Neural cell (in vitro differentiated cells): Measurements from ENCODE around the gene EFCAB6. TPM values are rescaled to one million over a fixed set of nuclear protein-coding genes. Genes with fewer than 3 reads are reported as not detected.

Source experiments
- H2AFZ ChIP-seq: fragments of 200-600, 300-800 bp; sonication (generic), shearing (Covaris generic); 2 replicates; pipeline ENCODE4 v1.6.0; 2014; ENCODE audit warnings: low read depth, mild to moderate bottlenecking, antibody characterized with exemption, low read length, moderate library complexity
- H3F3A ChIP-seq: fragments of 200-600 bp; shearing (Covaris generic); 2 replicates; pipeline ENCODE4 v1.6.1; 2016; ENCODE audit warnings: mild to moderate bottlenecking, moderate library complexity, mixed read lengths, antibody characterized with exemption, low read length; ENCODE audit not compliant: insufficient read depth, poor library complexity, severe bottlenecking
- H3K27ac ChIP-seq: fragments of 200-600, 300-800 bp; sonication (generic), shearing (Covaris generic); 2 replicates; pipeline ENCODE4 v1.5.1; 2014; ENCODE audit warnings: mild to moderate bottlenecking, low read length, moderate library complexity
- H3K27me3 ChIP-seq: fragments of 300-800, 200-600 bp; sonication (generic), shearing (Covaris generic); 2 replicates; pipeline ENCODE4 v1.6.0; 2014; ENCODE audit warnings: mild to moderate bottlenecking, low read depth, low read length, moderate library complexity; ENCODE audit not compliant: insufficient read depth
- H3K36me3 ChIP-seq: fragments of 300-800, 200-600 bp; sonication (generic), shearing (Covaris generic); 2 replicates; pipeline ENCODE4 v1.5.1; 2014; ENCODE audit warnings: mild to moderate bottlenecking, antibody characterized with exemption, low read length, moderate library complexity; ENCODE audit not compliant: insufficient read depth
- H3K4me2 ChIP-seq: fragments of 300-800, 200-600 bp; sonication (generic), shearing (Covaris generic); 2 replicates; pipeline ENCODE4 v1.6.0; 2014; ENCODE audit warnings: mild to moderate bottlenecking, low read length
- H3K4me3 ChIP-seq: fragments of 300-800, 200-600 bp; sonication (generic), shearing (Covaris generic); 2 replicates; pipeline ENCODE4 v1.5.1; 2014; ENCODE audit warnings: mild to moderate bottlenecking, low read length, moderate library complexity
- H3K79me2 ChIP-seq: fragments of 200-600 bp; shearing (Covaris generic); replicated peaks from 2 replicates; pipeline ENCODE4 v1.6.0; 2014; ENCODE audit warnings: mild to moderate bottlenecking, low read length, moderate library complexity; ENCODE audit not compliant: insufficient read depth
- H3K9ac ChIP-seq: fragments of 300-800, 200-600 bp; sonication (generic), shearing (Covaris generic); 2 replicates; pipeline ENCODE4 v1.6.1; 2016; ENCODE audit warnings: mild to moderate bottlenecking, low read length, mixed read lengths
- H3K9me2 ChIP-seq: fragments of 200-600 bp; shearing (Covaris generic); 2 replicates; pipeline ENCODE4 v1.6.1; 2016; ENCODE audit warnings: mild to moderate bottlenecking, low read length, mixed read lengths; ENCODE audit not compliant: insufficient read depth
- H3K9me3 ChIP-seq: fragments of 200-600, 300-800 bp; sonication (generic), shearing (Covaris generic); 2 replicates; pipeline ENCODE4 v1.6.1; 2016; ENCODE audit warnings: mild to moderate bottlenecking, mixed run types, low read length, moderate library complexity, mixed read lengths
- H4K20me1 ChIP-seq: fragments of 200-600 bp; shearing (Covaris generic); 2 replicates; pipeline ENCODE4 v1.6.1; 2016; ENCODE audit warnings: mild to moderate bottlenecking, mixed run types; ENCODE audit not compliant: insufficient read depth
- EP300 ChIP-seq: fragments of 450-650 bp; conservative IDR thresholded peaks from 2 replicates; pipeline ENCODE4 v1.6.1; 2014; ENCODE audit warnings: antibody characterized with exemption, mild to moderate bottlenecking, moderate library complexity; ENCODE audit not compliant: poor library complexity, severe bottlenecking
- EZH2 ChIP-seq: fragments of 200-600, 300-800 bp; shearing (Covaris generic), sonication (generic); IDR thresholded peaks from 2 replicates; pipeline ENCODE4 v1.6.1; 2014; ENCODE audit warnings: antibody characterized with exemption, low read length, borderline replicate concordance, mild to moderate bottlenecking; ENCODE audit not compliant: insufficient read depth, poor library complexity, severe bottlenecking
- MXI1 ChIP-seq: fragments of 450-650 bp; conservative IDR thresholded peaks from 2 replicates; pipeline ENCODE4 v1.6.1; 2014; ENCODE audit warnings: antibody characterized with exemption, mild to moderate bottlenecking; ENCODE audit not compliant: poor library complexity, severe bottlenecking
- POLR2AphosphoS5 ChIP-seq: IDR thresholded peaks from 2 replicates; pipeline ENCODE4 v1.6.1; 2012
- RAD21 ChIP-seq: fragments of 450-650 bp; conservative IDR thresholded peaks from 2 replicates; pipeline ENCODE4 v1.6.1; 2014; ENCODE audit warnings: antibody characterized with exemption, mild to moderate bottlenecking, moderate library complexity
- SMC3 ChIP-seq: fragments of 450-650 bp; conservative IDR thresholded peaks from 2 replicates; pipeline ENCODE4 v1.6.1; 2014; ENCODE audit warnings: antibody characterized with exemption, mild to moderate bottlenecking, moderate library complexity; ENCODE audit not compliant: poor library complexity
- TAF1 ChIP-seq: IDR thresholded peaks from 2 replicates; pipeline ENCODE4 v1.6.1; 2012; ENCODE audit warnings: low read depth
- polyA plus RNA-seq: library from polyadenylated mRNA; depleted of rRNA; stranded (reverse); fragments of >200 nt; gene quantifications from 2 replicates; pipeline ENCODE4 v1.2.3, GENCODE V29; 2014
- TF ChIP-seq, protein P1 (sequence below): fragments of 450-650 bp; IDR thresholded peaks from 2 replicates; pipeline ENCODE4 v1.5.1; 2014; ENCODE audit warnings: antibody characterized with exemption, mild to moderate bottlenecking, moderate library complexity; ENCODE audit not compliant: poor library complexity, severe bottlenecking
- TF ChIP-seq, protein P2 (sequence below): IDR thresholded peaks from 2 replicates; pipeline ENCODE4 v1.6.1; 2012; ENCODE audit warnings: borderline replicate concordance

The EFCAB6 gene
- polyA plus RNA-seq, 1 donor from 2014 or later, result 1.4 TPM

DNA sequence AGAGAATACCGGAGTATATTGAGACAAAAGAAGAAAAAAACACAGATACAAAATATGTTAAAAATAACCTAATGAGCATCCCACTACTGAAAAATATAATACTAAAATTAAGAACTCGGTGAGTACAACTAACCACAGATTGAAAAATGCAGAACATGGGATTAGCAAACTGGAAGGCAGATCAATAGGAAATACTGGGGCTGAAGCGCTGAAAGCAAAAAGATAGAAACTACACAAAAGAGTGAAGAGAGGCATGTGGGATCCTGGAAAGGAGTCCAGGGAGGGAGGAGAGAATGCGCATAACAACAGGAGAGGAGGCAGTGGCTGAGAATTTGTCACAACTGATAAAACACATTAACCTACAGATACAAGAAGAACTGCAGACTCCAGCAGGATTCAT, 159.3 kb downstream of the EFCAB6 start:
- no peaks in the 10 kb centered on the region for H3F3A ChIP-seq
- H3K4me3 ChIP-seq, result no peak overlapping the region
- TF ChIP-seq SMC3 (no peak), TAF1 (no peak), POLR2AphosphoS5 (no peak)
- no peak overlapping the region for H3K9ac ChIP-seq
- H3K9me2 ChIP-seq, result no peaks in the 10 kb centered on the region
- no peaks in the 10 kb centered on the region for H4K20me1 ChIP-seq
- no peak overlapping the region for H2AFZ ChIP-seq
- H3K27me3 ChIP-seq, result no peaks in the 10 kb centered on the region
- peaks cover 5% of the 10 kb centered on the region for H3K9me3 ChIP-seq
- H3K27ac ChIP-seq, result no peak overlapping the region
- no peak overlapping the region for H3K4me2 ChIP-seq
- H3K79me2 ChIP-seq, result no peaks in the 10 kb centered on the region
- H3K36me3 ChIP-seq, result no peaks in the 10 kb centered on the region

DNA sequence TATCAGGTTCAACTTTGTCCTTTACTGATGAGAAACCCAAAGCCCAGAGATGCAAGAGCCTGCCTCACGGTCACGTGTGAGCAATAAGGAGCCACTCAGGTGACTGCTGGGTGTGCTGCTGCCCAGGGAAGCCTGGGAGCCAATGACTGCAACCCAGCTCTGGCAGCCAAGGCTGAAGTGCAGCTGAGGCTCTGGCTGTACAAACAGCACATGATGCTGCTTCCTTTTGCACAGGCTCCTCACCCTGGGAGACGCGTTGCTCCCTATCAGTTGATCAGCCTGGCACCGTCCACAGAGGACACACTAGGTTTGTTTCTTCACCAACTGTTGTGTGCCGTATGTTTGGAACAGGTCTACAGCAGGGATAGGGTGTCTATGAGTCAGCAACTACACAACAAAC, 168.7 kb downstream of the EFCAB6 start:
- Histone ChIP-seq H3K4me2 (no peak overlapping the region), H3F3A (no peaks in the 10 kb centered on the region), H4K20me1 (no peaks in the 10 kb centered on the region), H3K4me3 (no peak overlapping the region), H2AFZ (no peak overlapping the region), H3K79me2 (no peaks in the 10 kb centered on the region), H3K36me3 (no peaks in the 10 kb centered on the region), H3K9me3 (no peaks in the 10 kb centered on the region), H3K9me2 (no peaks in the 10 kb centered on the region), H3K27me3 (no peaks in the 10 kb centered on the region), H3K9ac (no peak overlapping the region), H3K27ac (no peak overlapping the region)
- no peak for TF ChIP-seq RAD21
- TF ChIP-seq EP300, result no peak
- no peak for TF ChIP-seq EZH2
- TF ChIP-seq, protein P1, sequence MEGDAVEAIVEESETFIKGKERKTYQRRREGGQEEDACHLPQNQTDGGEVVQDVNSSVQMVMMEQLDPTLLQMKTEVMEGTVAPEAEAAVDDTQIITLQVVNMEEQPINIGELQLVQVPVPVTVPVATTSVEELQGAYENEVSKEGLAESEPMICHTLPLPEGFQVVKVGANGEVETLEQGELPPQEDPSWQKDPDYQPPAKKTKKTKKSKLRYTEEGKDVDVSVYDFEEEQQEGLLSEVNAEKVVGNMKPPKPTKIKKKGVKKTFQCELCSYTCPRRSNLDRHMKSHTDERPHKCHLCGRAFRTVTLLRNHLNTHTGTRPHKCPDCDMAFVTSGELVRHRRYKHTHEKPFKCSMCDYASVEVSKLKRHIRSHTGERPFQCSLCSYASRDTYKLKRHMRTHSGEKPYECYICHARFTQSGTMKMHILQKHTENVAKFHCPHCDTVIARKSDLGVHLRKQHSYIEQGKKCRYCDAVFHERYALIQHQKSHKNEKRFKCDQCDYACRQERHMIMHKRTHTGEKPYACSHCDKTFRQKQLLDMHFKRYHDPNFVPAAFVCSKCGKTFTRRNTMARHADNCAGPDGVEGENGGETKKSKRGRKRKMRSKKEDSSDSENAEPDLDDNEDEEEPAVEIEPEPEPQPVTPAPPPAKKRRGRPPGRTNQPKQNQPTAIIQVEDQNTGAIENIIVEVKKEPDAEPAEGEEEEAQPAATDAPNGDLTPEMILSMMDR, result no peak
- TF ChIP-seq TAF1, result no peak
- TF ChIP-seq POLR2AphosphoS5, result no peak
- TF ChIP-seq SMC3, result no peak
- TF ChIP-seq MXI1, result no peak
- TF ChIP-seq, protein P2, sequence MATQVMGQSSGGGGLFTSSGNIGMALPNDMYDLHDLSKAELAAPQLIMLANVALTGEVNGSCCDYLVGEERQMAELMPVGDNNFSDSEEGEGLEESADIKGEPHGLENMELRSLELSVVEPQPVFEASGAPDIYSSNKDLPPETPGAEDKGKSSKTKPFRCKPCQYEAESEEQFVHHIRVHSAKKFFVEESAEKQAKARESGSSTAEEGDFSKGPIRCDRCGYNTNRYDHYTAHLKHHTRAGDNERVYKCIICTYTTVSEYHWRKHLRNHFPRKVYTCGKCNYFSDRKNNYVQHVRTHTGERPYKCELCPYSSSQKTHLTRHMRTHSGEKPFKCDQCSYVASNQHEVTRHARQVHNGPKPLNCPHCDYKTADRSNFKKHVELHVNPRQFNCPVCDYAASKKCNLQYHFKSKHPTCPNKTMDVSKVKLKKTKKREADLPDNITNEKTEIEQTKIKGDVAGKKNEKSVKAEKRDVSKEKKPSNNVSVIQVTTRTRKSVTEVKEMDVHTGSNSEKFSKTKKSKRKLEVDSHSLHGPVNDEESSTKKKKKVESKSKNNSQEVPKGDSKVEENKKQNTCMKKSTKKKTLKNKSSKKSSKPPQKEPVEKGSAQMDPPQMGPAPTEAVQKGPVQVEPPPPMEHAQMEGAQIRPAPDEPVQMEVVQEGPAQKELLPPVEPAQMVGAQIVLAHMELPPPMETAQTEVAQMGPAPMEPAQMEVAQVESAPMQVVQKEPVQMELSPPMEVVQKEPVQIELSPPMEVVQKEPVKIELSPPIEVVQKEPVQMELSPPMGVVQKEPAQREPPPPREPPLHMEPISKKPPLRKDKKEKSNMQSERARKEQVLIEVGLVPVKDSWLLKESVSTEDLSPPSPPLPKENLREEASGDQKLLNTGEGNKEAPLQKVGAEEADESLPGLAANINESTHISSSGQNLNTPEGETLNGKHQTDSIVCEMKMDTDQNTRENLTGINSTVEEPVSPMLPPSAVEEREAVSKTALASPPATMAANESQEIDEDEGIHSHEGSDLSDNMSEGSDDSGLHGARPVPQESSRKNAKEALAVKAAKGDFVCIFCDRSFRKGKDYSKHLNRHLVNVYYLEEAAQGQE, result no peak
